Neural cell (in vitro differentiated cells): ENCODE data around the gene ZNF561. TPM values are rescaled to one million over a fixed set of nuclear protein-coding genes. Genes with fewer than 3 reads are reported as not detected.

Source experiments
- H2AFZ ChIP-seq: fragments of 200-600, 300-800 bp; sonication (generic), shearing (Covaris generic); 2 replicates; pipeline ENCODE4 v1.6.0; 2014; ENCODE audit warnings: low read depth, mild to moderate bottlenecking, antibody characterized with exemption, low read length, moderate library complexity
- H3F3A ChIP-seq: fragments of 200-600 bp; shearing (Covaris generic); 2 replicates; pipeline ENCODE4 v1.6.1; 2016; ENCODE audit warnings: mild to moderate bottlenecking, moderate library complexity, mixed read lengths, antibody characterized with exemption, low read length; ENCODE audit not compliant: insufficient read depth, poor library complexity, severe bottlenecking
- H3K27ac ChIP-seq: fragments of 200-600, 300-800 bp; sonication (generic), shearing (Covaris generic); 2 replicates; pipeline ENCODE4 v1.5.1; 2014; ENCODE audit warnings: mild to moderate bottlenecking, low read length, moderate library complexity
- H3K27me3 ChIP-seq: fragments of 300-800, 200-600 bp; sonication (generic), shearing (Covaris generic); 2 replicates; pipeline ENCODE4 v1.6.0; 2014; ENCODE audit warnings: mild to moderate bottlenecking, low read depth, low read length, moderate library complexity; ENCODE audit not compliant: insufficient read depth
- H3K36me3 ChIP-seq: fragments of 300-800, 200-600 bp; sonication (generic), shearing (Covaris generic); 2 replicates; pipeline ENCODE4 v1.5.1; 2014; ENCODE audit warnings: mild to moderate bottlenecking, antibody characterized with exemption, low read length, moderate library complexity; ENCODE audit not compliant: insufficient read depth
- H3K4me2 ChIP-seq: fragments of 300-800, 200-600 bp; sonication (generic), shearing (Covaris generic); 2 replicates; pipeline ENCODE4 v1.6.0; 2014; ENCODE audit warnings: mild to moderate bottlenecking, low read length
- H3K4me3 ChIP-seq: fragments of 300-800, 200-600 bp; sonication (generic), shearing (Covaris generic); 2 replicates; pipeline ENCODE4 v1.5.1; 2014; ENCODE audit warnings: mild to moderate bottlenecking, low read length, moderate library complexity
- H3K79me2 ChIP-seq: fragments of 200-600 bp; shearing (Covaris generic); replicated peaks from 2 replicates; pipeline ENCODE4 v1.6.0; 2014; ENCODE audit warnings: mild to moderate bottlenecking, low read length, moderate library complexity; ENCODE audit not compliant: insufficient read depth
- H3K9ac ChIP-seq: fragments of 300-800, 200-600 bp; sonication (generic), shearing (Covaris generic); 2 replicates; pipeline ENCODE4 v1.6.1; 2016; ENCODE audit warnings: mild to moderate bottlenecking, low read length, mixed read lengths
- H3K9me2 ChIP-seq: fragments of 200-600 bp; shearing (Covaris generic); 2 replicates; pipeline ENCODE4 v1.6.1; 2016; ENCODE audit warnings: mild to moderate bottlenecking, low read length, mixed read lengths; ENCODE audit not compliant: insufficient read depth
- H3K9me3 ChIP-seq: fragments of 200-600, 300-800 bp; sonication (generic), shearing (Covaris generic); 2 replicates; pipeline ENCODE4 v1.6.1; 2016; ENCODE audit warnings: mild to moderate bottlenecking, mixed run types, low read length, moderate library complexity, mixed read lengths
- H4K20me1 ChIP-seq: fragments of 200-600 bp; shearing (Covaris generic); 2 replicates; pipeline ENCODE4 v1.6.1; 2016; ENCODE audit warnings: mild to moderate bottlenecking, mixed run types; ENCODE audit not compliant: insufficient read depth
- EP300 ChIP-seq: fragments of 450-650 bp; conservative IDR thresholded peaks from 2 replicates; pipeline ENCODE4 v1.6.1; 2014; ENCODE audit warnings: antibody characterized with exemption, mild to moderate bottlenecking, moderate library complexity; ENCODE audit not compliant: poor library complexity, severe bottlenecking
- EZH2 ChIP-seq: fragments of 200-600, 300-800 bp; shearing (Covaris generic), sonication (generic); IDR thresholded peaks from 2 replicates; pipeline ENCODE4 v1.6.1; 2014; ENCODE audit warnings: antibody characterized with exemption, low read length, borderline replicate concordance, mild to moderate bottlenecking; ENCODE audit not compliant: insufficient read depth, poor library complexity, severe bottlenecking
- MXI1 ChIP-seq: fragments of 450-650 bp; conservative IDR thresholded peaks from 2 replicates; pipeline ENCODE4 v1.6.1; 2014; ENCODE audit warnings: antibody characterized with exemption, mild to moderate bottlenecking; ENCODE audit not compliant: poor library complexity, severe bottlenecking
- POLR2AphosphoS5 ChIP-seq: IDR thresholded peaks from 2 replicates; pipeline ENCODE4 v1.6.1; 2012
- RAD21 ChIP-seq: fragments of 450-650 bp; conservative IDR thresholded peaks from 2 replicates; pipeline ENCODE4 v1.6.1; 2014; ENCODE audit warnings: antibody characterized with exemption, mild to moderate bottlenecking, moderate library complexity
- REST ChIP-seq: IDR thresholded peaks from 2 replicates; pipeline ENCODE4 v1.6.1; 2012; ENCODE audit warnings: borderline replicate concordance
- SMC3 ChIP-seq: fragments of 450-650 bp; conservative IDR thresholded peaks from 2 replicates; pipeline ENCODE4 v1.6.1; 2014; ENCODE audit warnings: antibody characterized with exemption, mild to moderate bottlenecking, moderate library complexity; ENCODE audit not compliant: poor library complexity
- TAF1 ChIP-seq: IDR thresholded peaks from 2 replicates; pipeline ENCODE4 v1.6.1; 2012; ENCODE audit warnings: low read depth
- polyA plus RNA-seq: library from polyadenylated mRNA; depleted of rRNA; stranded (reverse); fragments of >200 nt; gene quantifications from 2 replicates; pipeline ENCODE4 v1.2.3, GENCODE V29; 2014

Gene ZNF561
- polyA plus RNA-seq, 1 donor from 2014 or later: 35.5 TPM

- H3K27ac ChIP-seq: no peak overlapping the region
- H2AFZ ChIP-seq: no peak overlapping the region
- no peaks in the 10 kb centered on the region for H3K9me2 ChIP-seq
- peaks cover 81% of the 10 kb centered on the region for H3K79me2 ChIP-seq
- no peaks in the 10 kb centered on the region for H3F3A ChIP-seq
- no peak overlapping the region for H3K4me3 ChIP-seq
- no peak overlapping the region for H3K9ac ChIP-seq
- peaks cover 6% of the 10 kb centered on the region for H3K36me3 ChIP-seq
- H3K9me3 ChIP-seq: peaks cover 6% of the 10 kb centered on the region
- H4K20me1 ChIP-seq: no peaks in the 10 kb centered on the region
- no peak overlapping the region for H3K4me2 ChIP-seq
- no peaks in the 10 kb centered on the region for H3K27me3 ChIP-seq
- TF ChIP-seq POLR2AphosphoS5 (no peak), RAD21 (no peak), EP300 (no peak), SMC3 (no peak), TAF1 (no peak)
Measured at GRCh38 chr19:9580728-9581127, 40.3 kb downstream of the ZNF561 start.

GRCh38 chr19:9570255-9570654 is 50.8 kb downstream of the ZNF561 start:
- Histone ChIP-seq H3F3A (no peaks in the 10 kb centered on the region), H3K27ac (no peak overlapping the region), H3K9me3 (peaks cover 17% of the 10 kb centered on the region), H3K27me3 (no peaks in the 10 kb centered on the region), H4K20me1 (no peaks in the 10 kb centered on the region), H3K4me2 (no peak overlapping the region), H3K36me3 (peaks cover 21% of the 10 kb centered on the region), H3K4me3 (no peak overlapping the region), H3K9ac (no peak overlapping the region), H3K79me2 (peaks cover 67% of the 10 kb centered on the region), H3K9me2 (no peaks in the 10 kb centered on the region), H2AFZ (no peak overlapping the region)
- TF ChIP-seq MXI1 (no peak), EZH2 (no peak), RAD21 (no peak), REST (no peak), TAF1 (no peak), POLR2AphosphoS5 (no peak), SMC3 (no peak)

- H3K9me3 ChIP-seq: peaks cover 36% of the 10 kb centered on the region
- TF ChIP-seq TAF1: no peak
- no peak for TF ChIP-seq SMC3
- TF ChIP-seq REST: no peak
- TF ChIP-seq EZH2: no peak
- H3K9ac ChIP-seq: no peak overlapping the region
- H3K9me2 ChIP-seq: no peaks in the 10 kb centered on the region
- H3K27ac ChIP-seq: no peak overlapping the region
- no peaks in the 10 kb centered on the region for H3F3A ChIP-seq
- H3K36me3 ChIP-seq: peaks cover 46% of the 10 kb centered on the region
- H3K79me2 ChIP-seq: peaks cover 43% of the 10 kb centered on the region
- no peak overlapping the region for H3K4me3 ChIP-seq
- no peaks in the 10 kb centered on the region for H3K27me3 ChIP-seq
- H2AFZ ChIP-seq: no peak overlapping the region
- H4K20me1 ChIP-seq: no peaks in the 10 kb centered on the region
- H3K4me2 ChIP-seq: no peak overlapping the region
Measured at GRCh38 chr19:9566729-9567128, 54.3 kb downstream of the ZNF561 start.
